GM23248 (cell line): ENCODE measurements around the gene BCAS4. TPM values are rescaled to one million over a fixed set of nuclear protein-coding genes. Genes with fewer than 3 reads are reported as not detected.
A peak's percentile ranks its signal among the peaks of the same experiment; 100 is the strongest.

Experiments used
- DNase-seq: peaks from one replicate; pipeline ENCODE4 v3.0.0-alpha.2; 2015
- H2AFZ ChIP-seq: fragments of 200-600 bp; sonication (generic); 2 replicates; pipeline ENCODE4 v1.6.1; 2016; ENCODE audit warnings: antibody characterized with exemption
- H3F3A ChIP-seq: fragments of 200-600 bp; sonication (generic); 2 replicates; pipeline ENCODE4 v1.6.1; 2016; ENCODE audit warnings: mild to moderate bottlenecking, antibody characterized with exemption, mixed run types; ENCODE audit not compliant: insufficient read depth
- H3K27ac ChIP-seq: fragments of 200-600 bp; sonication (generic); 2 replicates; pipeline ENCODE4 v1.5.1; 2016; ENCODE audit warnings: mild to moderate bottlenecking
- H3K27me3 ChIP-seq: fragments of 200-600 bp; sonication (generic); replicated peaks from 2 replicates; pipeline ENCODE4 v1.6.1; 2016; ENCODE audit warnings: mild to moderate bottlenecking; ENCODE audit not compliant: insufficient read depth
- H3K36me3 ChIP-seq: fragments of 200-600 bp; sonication (generic); 2 replicates; pipeline ENCODE4 v1.6.1; 2016; ENCODE audit warnings: low read depth, mild to moderate bottlenecking
- H3K4me1 ChIP-seq: fragments of 200-600 bp; sonication (generic); 2 replicates; pipeline ENCODE4 v1.6.1; 2016; ENCODE audit warnings: mild to moderate bottlenecking; ENCODE audit not compliant: insufficient read depth
- H3K4me2 ChIP-seq: fragments of 200-600 bp; sonication (generic); one replicate; pipeline ENCODE4 v1.6.1; 2016; ENCODE audit warnings: mild to moderate bottlenecking; ENCODE audit not compliant: unreplicated experiment
- H3K4me3 ChIP-seq: fragments of 200-600 bp; sonication (generic); 2 replicates; pipeline ENCODE4 v1.5.1; 2016; ENCODE audit warnings: mild to moderate bottlenecking
- H3K79me2 ChIP-seq: fragments of 200-600 bp; sonication (generic); 2 replicates; pipeline ENCODE4 v1.6.1; 2016; ENCODE audit warnings: mild to moderate bottlenecking; ENCODE audit not compliant: insufficient read depth
- H3K9ac ChIP-seq: fragments of 200-600 bp; sonication (generic); 2 replicates; pipeline ENCODE4 v1.6.1; 2016; ENCODE audit warnings: mild to moderate bottlenecking
- H3K9me2 ChIP-seq: fragments of 200-600 bp; sonication (generic); 2 replicates; pipeline ENCODE4 v1.6.1; 2016; ENCODE audit warnings: mixed run types, mild to moderate bottlenecking, moderate library complexity; ENCODE audit not compliant: insufficient read depth
- H3K9me3 ChIP-seq: fragments of 200-600 bp; sonication (generic); one replicate; pipeline ENCODE4 v1.6.1; 2017; ENCODE audit warnings: low read depth
- H4K20me1 ChIP-seq: fragments of 200-600 bp; sonication (generic); 2 replicates; pipeline ENCODE4 v1.6.0; 2016; ENCODE audit not compliant: insufficient read depth
- EZH2 ChIP-seq: fragments of 200-600 bp; sonication (generic); IDR thresholded peaks from 2 replicates; pipeline ENCODE4 v1.6.1; 2018; ENCODE audit warnings: antibody characterized with exemption, mild to moderate bottlenecking; ENCODE audit not compliant: insufficient read depth, poor library complexity, severe bottlenecking
- EZH2phosphoT487 ChIP-seq: fragments of 200-600 bp; sonication (generic); IDR thresholded peaks from 2 replicates; pipeline ENCODE4 v1.6.1; 2018; ENCODE audit warnings: antibody characterized with exemption, moderate library complexity, mild to moderate bottlenecking, low read depth; ENCODE audit not compliant: insufficient read depth
- WGBS, 2 experiments: methylation state at CpG; one replicate each; pipeline ENCODE4 v1.1.6; 2015 to 2017; ENCODE audit warnings: low lambda C conversion rate in 2 of 2, low coverage in 1 of 2; ENCODE audit errors: missing lambda C conversion rate in 2 of 2; 5-methylcytosine and 5-hydroxymethylcytosine counted together
- in situ Hi-C: fragments of 300-500 bp; cut with MboI; formaldehyde crosslinking; loops from 2 replicates; pipeline ENCODE4 v1.15.0; 2020
- polyA plus RNA-seq: library from polyadenylated mRNA; unstranded; fragments of >200 nt; fragmentation: Nextera tagmentation; extraction: Ambion mirVana; gene quantifications from 2 replicates; pipeline ENCODE4 v1.2.1, GENCODE V29; 2016
- total RNA-seq: library from RNA; depleted of rRNA; stranded (reverse); fragments of >200 nt; shearing (Covaris generic); gene quantifications from 2 replicates; pipeline ENCODE4 v1.2.3, GENCODE V29; 2014

The BCAS4 gene
- total and polyA plus RNA-seq, 2 experiments from 2014 or later = 12.6 to 16.8 TPM

GRCh38 chr20:50821257-50821921 is 26.5 kb downstream of the BCAS4 start:
- no peaks in the 10 kb centered on the region for H3K9me2 ChIP-seq
- in situ Hi-C loops = loop anchor here (25.0 kb wide), 1 partner anchor 491 kb away; no protein-coding TSS in a partner anchor

GRCh38 chr20:50821994-50822393 is 27.1 kb downstream of the BCAS4 start:
- H3K27ac ChIP-seq = no peak overlapping the region
- H2AFZ ChIP-seq = no peak overlapping the region
- no peaks in the 10 kb centered on the region for H3K79me2 ChIP-seq
- no peaks in the 10 kb centered on the region for H4K20me1 ChIP-seq
- peaks cover 21% of the 10 kb centered on the region for H3K4me1 ChIP-seq
- no peak overlapping the region for H3K9ac ChIP-seq
- H3K36me3 ChIP-seq = no peaks in the 10 kb centered on the region
- peaks cover 10% of the 10 kb centered on the region; the same call in 1 of the 2 replicates for H3F3A ChIP-seq
- in situ Hi-C loops = loop anchor here (25.0 kb wide), 1 partner anchor 490 kb away; no protein-coding TSS in a partner anchor
- H3K4me2 ChIP-seq = no peak overlapping the region
- no peaks in the 10 kb centered on the region for H3K9me3 ChIP-seq
- TF ChIP-seq EZH2phosphoT487 (no peak), EZH2 (no peak)
- H3K4me3 ChIP-seq = no peak overlapping the region
- no peaks in the 10 kb centered on the region for H3K9me2 ChIP-seq
- no peak for DNase-seq
- no peaks in the 10 kb centered on the region for H3K27me3 ChIP-seq
- 79 to 85% methylated on average over 7 of the region's 7 CpGs for WGBS, 2 experiments

More at GRCh38 chr20:50821257-50821921, 26.5 kb downstream of the BCAS4 start:
- Histone ChIP-seq H3K36me3 (no peaks in the 10 kb centered on the region), H3F3A (peaks cover 10% of the 10 kb centered on the region; the same call in 1 of the 2 replicates), H3K4me2 (no peak overlapping the region), H3K27ac (no peak overlapping the region), H3K9ac (no peak overlapping the region), H3K4me1 (peaks cover 21% of the 10 kb centered on the region), H3K27me3 (no peaks in the 10 kb centered on the region), H3K9me3 (no peaks in the 10 kb centered on the region), H4K20me1 (no peaks in the 10 kb centered on the region), H3K4me3 (no peak overlapping the region), H2AFZ (no peak overlapping the region), H3K79me2 (no peaks in the 10 kb centered on the region)
- no peak for TF ChIP-seq EZH2phosphoT487
- TF ChIP-seq EZH2 = no peak
- WGBS, 2 experiments = 74 to 78% methylated on average over 8 of the region's 8 CpGs
- no peak for DNase-seq

DNA sequence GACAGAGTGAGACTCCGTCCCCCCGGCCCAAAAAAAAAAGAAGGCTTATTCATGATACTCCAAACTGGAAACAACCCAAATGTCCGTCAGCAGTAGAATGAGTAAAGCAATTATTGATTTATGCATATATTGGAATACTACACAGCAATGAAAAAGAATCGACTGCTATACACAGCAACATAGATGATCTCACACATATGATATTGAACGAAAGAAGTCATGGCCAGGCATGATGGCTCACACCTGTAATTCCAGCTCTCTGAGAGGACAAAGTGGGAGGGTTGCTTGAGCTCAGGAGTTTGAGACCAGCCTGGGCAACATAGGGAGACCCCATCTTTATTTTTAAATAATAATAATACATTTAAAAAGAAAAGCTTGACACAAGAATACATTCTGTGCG is 28.5 kb downstream of the BCAS4 start:
- Histone ChIP-seq H3K9me3 (no peaks in the 10 kb centered on the region), H4K20me1 (no peaks in the 10 kb centered on the region), H3K27me3 (no peaks in the 10 kb centered on the region), H3K4me3 (no peak overlapping the region), H3K9me2 (no peaks in the 10 kb centered on the region), H3K79me2 (no peaks in the 10 kb centered on the region), H3K36me3 (no peaks in the 10 kb centered on the region), H3K4me2 (no peak overlapping the region), H2AFZ (no peak overlapping the region), H3F3A (peaks cover 10% of the 10 kb centered on the region; the same call in 1 of the 2 replicates), H3K4me1 (peaks cover 21% of the 10 kb centered on the region), H3K9ac (no peak overlapping the region), H3K27ac (no peak overlapping the region)
- TF ChIP-seq EZH2phosphoT487 (no peak), EZH2 (no peak)
- 98 to 99% methylated on average over 6 of the region's 6 CpGs for WGBS, 2 experiments
- no peak for DNase-seq
- in situ Hi-C loops = loop anchor here (25.0 kb wide), 1 partner anchor 489 kb away; no protein-coding TSS in a partner anchor

DNA sequence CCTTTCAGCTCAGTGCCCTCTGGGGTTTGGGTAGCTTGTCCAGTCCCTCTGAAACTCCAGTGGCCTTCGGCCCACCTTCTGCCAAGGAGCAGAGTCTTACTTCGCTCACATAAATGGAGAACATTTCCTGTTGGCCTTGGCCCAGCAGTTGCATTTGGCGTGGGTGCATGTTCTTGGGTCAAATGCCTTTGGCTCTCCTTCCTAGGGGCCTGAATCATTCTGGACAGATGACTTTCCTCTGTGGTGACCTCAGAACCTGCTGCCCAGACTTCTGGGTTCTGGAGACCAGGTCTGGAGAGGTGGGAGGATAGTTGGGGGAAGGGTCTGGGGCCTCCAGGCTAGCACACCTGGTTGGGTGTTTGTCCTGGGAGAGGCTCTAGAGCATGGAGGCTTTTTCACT is 29.3 kb downstream of the BCAS4 start:
- Histone ChIP-seq H3K27ac (peak overlapping the region; percentile 29; the same call in 1 of the 2 replicates), H3K79me2 (no peaks in the 10 kb centered on the region), H3F3A (peaks cover 10% of the 10 kb centered on the region; the same call in 1 of the 2 replicates), H3K4me2 (peak overlapping the region; percentile 30), H3K4me1 (peaks cover 17% of the 10 kb centered on the region), H2AFZ (no peak overlapping the region), H3K9ac (no peak overlapping the region), H3K4me3 (no peak overlapping the region), H3K27me3 (no peaks in the 10 kb centered on the region), H3K9me2 (no peaks in the 10 kb centered on the region), H3K36me3 (no peaks in the 10 kb centered on the region), H4K20me1 (no peaks in the 10 kb centered on the region), H3K9me3 (no peaks in the 10 kb centered on the region)
- in situ Hi-C loops = loop anchor here (25.0 kb wide), 1 partner anchor 488 kb away; no protein-coding TSS in a partner anchor
- TF ChIP-seq EZH2 (no peak), EZH2phosphoT487 (no peak)
- peak; percentile 83 for DNase-seq
- WGBS, 2 experiments = 28 to 30% methylated on average over 3 of the region's 3 CpGs
